Caco-2 (cell line): ENCODE measurements around the gene C19orf47. TPM values are rescaled to one million over a fixed set of nuclear protein-coding genes. Genes with fewer than 3 reads are reported as not detected.

Source experiments
- BruUV-seq: library from RNA; stranded (reverse); fragments of 400-500 nt; replicated peaks from 2 replicates; lab custom pipeline; 2021; lab: Mats Ljungman, UMichigan
- CTCF ChIA-PET: fragments of 300-600 bp; sonication (Branson Sonifier 250); formaldehyde crosslinking; loops from one replicate; lab custom pipeline; 2022; ENCODE audit warnings: antibody characterized with exemption; lab: Charles Lee
- POLR2A ChIA-PET: fragments of 300-600 bp; sonication (Branson Sonifier 250); formaldehyde crosslinking; loops from one replicate; lab custom pipeline; 2022; ENCODE audit warnings: antibody characterized with exemption; lab: Charles Lee
- DNase-seq, 2 experiments: peaks; one replicate each; pipeline versions ENCODE4 v3.0.0 to v3.0.0-alpha.2; 2020 to 2022
- H3K27me3 ChIP-seq: replicated peaks from 2 replicates; pipeline ENCODE4 v1.6.0; 2011; ENCODE audit warnings: low read length; ENCODE audit not compliant: control insufficient read depth, insufficient read depth
- H3K36me3 ChIP-seq: 2 replicates; pipeline ENCODE4 v1.5.1; 2011; ENCODE audit warnings: low read length; ENCODE audit not compliant: control insufficient read depth, insufficient read depth
- H3K4me1 ChIP-seq: fragments of 250-450 bp; sonication (Bioruptor Pico); 2 replicates; pipeline ENCODE4 v1.5.1; 2020; ENCODE audit warnings: mild to moderate bottlenecking
- H3K4me3 ChIP-seq: 2 replicates; pipeline ENCODE4 v1.5.1; 2011; ENCODE audit warnings: low read depth, mild to moderate bottlenecking, control low read depth, low read length
- H3K9me3 ChIP-seq: fragments of 250-450 bp; sonication (Bioruptor Pico); 2 replicates; pipeline ENCODE4 v1.5.1; 2020; ENCODE audit warnings: mild to moderate bottlenecking, moderate library complexity
- H3K27ac Mint-ChIP-seq: one replicate; pipeline ENCODE4 v1.8.0; 2022; ENCODE audit warnings: mixed read lengths; ENCODE audit not compliant: unreplicated experiment
- H3K27me3 Mint-ChIP-seq: one replicate; pipeline ENCODE4 v1.8.0; 2022; ENCODE audit warnings: mixed read lengths; ENCODE audit not compliant: insufficient read depth, unreplicated experiment
- H3K36me3 Mint-ChIP-seq: one replicate; pipeline ENCODE4 v1.8.0; 2022; ENCODE audit warnings: mild to moderate bottlenecking, mixed read lengths; ENCODE audit not compliant: insufficient read depth, unreplicated experiment
- H3K4me1 Mint-ChIP-seq: one replicate; pipeline ENCODE4 v1.8.0; 2022; ENCODE audit warnings: low read depth, mixed read lengths; ENCODE audit not compliant: unreplicated experiment
- H3K4me3 Mint-ChIP-seq: one replicate; pipeline ENCODE4 v1.8.0; 2022; ENCODE audit warnings: mild to moderate bottlenecking, moderate library complexity, mixed read lengths; ENCODE audit not compliant: unreplicated experiment
- H3K9me3 Mint-ChIP-seq: one replicate; pipeline ENCODE4 v1.8.0; 2022; ENCODE audit warnings: mixed read lengths; ENCODE audit not compliant: unreplicated experiment
- intact Hi-C: fragments of 100-400 bp; cut with micrococcal nuclease; formaldehyde crosslinking; loops from one replicate; pipeline ENCODE4 v1.10.0; 2022; ENCODE audit not compliant: unreplicated experiment
- total RNA-seq: library from RNA; stranded (reverse); gene quantifications from 2 replicates; pipeline ENCODE4 v1.2.3, GENCODE V29; 2022
- TF ChIP-seq, protein P1 (sequence below), 2 experiments: fragments of 200-600 bp in 1 of 2; IDR thresholded peaks; 1 replicate in 1 of 2; 2 replicates in 1 of 2; pipeline versions ENCODE4 v1.5.1 to v1.8.0; 2011 to 2022; ENCODE audit warnings: antibody characterized with exemption in 1 of 2, control low read depth in 1 of 2, inconsistent platforms in 1 of 2, low read depth in 1 of 2, low read length in 1 of 2, mild to moderate bottlenecking in 1 of 2, moderate library complexity in 1 of 2; ENCODE audit not compliant: insufficient read depth in 1 of 2, severe bottlenecking in 1 of 2, unreplicated experiment in 1 of 2

C19orf47 gene
- total RNA-seq, 1 experiment from 2014 or later, result 28.3 TPM

DNA sequence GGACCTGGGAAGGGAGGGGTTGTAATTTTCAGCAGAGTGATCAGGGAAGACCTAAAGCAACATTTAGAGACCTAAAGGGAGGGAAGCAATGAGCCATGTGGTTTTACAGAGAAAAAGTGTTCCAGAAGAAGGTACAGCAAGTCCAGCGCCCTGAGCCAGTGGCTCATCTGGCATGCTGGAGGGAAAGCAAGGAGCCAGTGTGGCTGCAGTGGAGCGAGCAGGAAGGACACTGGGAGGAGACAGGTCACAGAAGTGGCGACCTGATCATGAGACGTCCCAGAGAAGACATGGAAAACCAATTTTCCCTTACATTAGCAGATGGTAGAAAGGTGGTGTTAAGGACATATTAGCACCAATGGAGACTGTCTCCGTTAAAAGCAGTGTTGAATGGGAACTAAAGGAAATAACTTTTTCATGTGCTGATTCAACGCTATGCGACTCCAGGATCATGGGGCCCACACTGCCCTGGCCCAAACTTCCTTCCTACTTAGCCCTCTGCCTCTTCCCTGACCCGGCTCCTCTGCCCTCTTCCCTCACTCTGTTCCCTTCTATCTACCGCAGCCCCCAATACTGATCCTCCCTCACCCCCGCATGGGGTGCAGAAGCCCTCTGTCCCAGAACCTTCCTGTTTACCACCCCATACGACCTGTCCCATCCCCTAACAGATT is 5.4 kb downstream of the C19orf47 start:
- Mint-ChIP-seq H3K27ac (no peak overlapping the region), H3K36me3 (peaks cover 16% of the 10 kb centered on the region), H3K27me3 (no peaks in the 10 kb centered on the region), H3K4me3 (no peak overlapping the region), H3K4me1 (no peaks in the 10 kb centered on the region), H3K9me3 (no peaks in the 10 kb centered on the region)
- DNase-seq, result no peak
- POLR2A ChIA-PET, result no interaction called here
- no peak overlapping the region for H3K4me3 ChIP-seq
- no peaks in the 10 kb centered on the region for H3K9me3 ChIP-seq
- CTCF ChIA-PET, result no interaction called here
- no peaks in the 10 kb centered on the region for H3K36me3 ChIP-seq
- BruUV-seq, result no TSS peak
- H3K4me1 ChIP-seq, result no peaks in the 10 kb centered on the region
- H3K27me3 ChIP-seq, result no peaks in the 10 kb centered on the region
- intact Hi-C loops, result no loop called here
- TF ChIP-seq, protein P1, sequence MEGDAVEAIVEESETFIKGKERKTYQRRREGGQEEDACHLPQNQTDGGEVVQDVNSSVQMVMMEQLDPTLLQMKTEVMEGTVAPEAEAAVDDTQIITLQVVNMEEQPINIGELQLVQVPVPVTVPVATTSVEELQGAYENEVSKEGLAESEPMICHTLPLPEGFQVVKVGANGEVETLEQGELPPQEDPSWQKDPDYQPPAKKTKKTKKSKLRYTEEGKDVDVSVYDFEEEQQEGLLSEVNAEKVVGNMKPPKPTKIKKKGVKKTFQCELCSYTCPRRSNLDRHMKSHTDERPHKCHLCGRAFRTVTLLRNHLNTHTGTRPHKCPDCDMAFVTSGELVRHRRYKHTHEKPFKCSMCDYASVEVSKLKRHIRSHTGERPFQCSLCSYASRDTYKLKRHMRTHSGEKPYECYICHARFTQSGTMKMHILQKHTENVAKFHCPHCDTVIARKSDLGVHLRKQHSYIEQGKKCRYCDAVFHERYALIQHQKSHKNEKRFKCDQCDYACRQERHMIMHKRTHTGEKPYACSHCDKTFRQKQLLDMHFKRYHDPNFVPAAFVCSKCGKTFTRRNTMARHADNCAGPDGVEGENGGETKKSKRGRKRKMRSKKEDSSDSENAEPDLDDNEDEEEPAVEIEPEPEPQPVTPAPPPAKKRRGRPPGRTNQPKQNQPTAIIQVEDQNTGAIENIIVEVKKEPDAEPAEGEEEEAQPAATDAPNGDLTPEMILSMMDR (IDR thresholded peaks at IDR 0.05; ENCODE audit: insufficient read depth in 1 of 2, low read depth in 1 of 2, low read length in 1 of 2, severe bottlenecking in 1 of 2, unreplicated experiment in 1 of 2), result no peak

- intact Hi-C loops, result no loop called here
- Mint-ChIP-seq H3K9me3 (no peaks in the 10 kb centered on the region), H3K27me3 (no peaks in the 10 kb centered on the region), H3K4me1 (no peaks in the 10 kb centered on the region), H3K4me3 (no peak overlapping the region), H3K27ac (no peak overlapping the region), H3K36me3 (peaks cover 16% of the 10 kb centered on the region)
- no peaks in the 10 kb centered on the region for H3K9me3 ChIP-seq
- POLR2A ChIA-PET, result interaction anchor here (0.6 kb wide), 1 partner anchor 57 kb away, joined by 3 read pairs; no protein-coding TSS in a partner anchor
- CTCF ChIA-PET, result no interaction called here
- no peaks in the 10 kb centered on the region for H3K36me3 ChIP-seq
- no peak for DNase-seq
- TF ChIP-seq, protein P1 (IDR thresholded peaks at IDR 0.05; ENCODE audit: insufficient read depth in 1 of 2, low read depth in 1 of 2, low read length in 1 of 2, severe bottlenecking in 1 of 2, unreplicated experiment in 1 of 2), result no peak
- no TSS peak for BruUV-seq
- no peak overlapping the region for H3K4me3 ChIP-seq
- no peaks in the 10 kb centered on the region for H3K27me3 ChIP-seq
- H3K4me1 ChIP-seq, result no peaks in the 10 kb centered on the region
These were observed 6.4 kb downstream of the C19orf47 start for GRCh38 chr19:40341601-40342482.

DNA sequence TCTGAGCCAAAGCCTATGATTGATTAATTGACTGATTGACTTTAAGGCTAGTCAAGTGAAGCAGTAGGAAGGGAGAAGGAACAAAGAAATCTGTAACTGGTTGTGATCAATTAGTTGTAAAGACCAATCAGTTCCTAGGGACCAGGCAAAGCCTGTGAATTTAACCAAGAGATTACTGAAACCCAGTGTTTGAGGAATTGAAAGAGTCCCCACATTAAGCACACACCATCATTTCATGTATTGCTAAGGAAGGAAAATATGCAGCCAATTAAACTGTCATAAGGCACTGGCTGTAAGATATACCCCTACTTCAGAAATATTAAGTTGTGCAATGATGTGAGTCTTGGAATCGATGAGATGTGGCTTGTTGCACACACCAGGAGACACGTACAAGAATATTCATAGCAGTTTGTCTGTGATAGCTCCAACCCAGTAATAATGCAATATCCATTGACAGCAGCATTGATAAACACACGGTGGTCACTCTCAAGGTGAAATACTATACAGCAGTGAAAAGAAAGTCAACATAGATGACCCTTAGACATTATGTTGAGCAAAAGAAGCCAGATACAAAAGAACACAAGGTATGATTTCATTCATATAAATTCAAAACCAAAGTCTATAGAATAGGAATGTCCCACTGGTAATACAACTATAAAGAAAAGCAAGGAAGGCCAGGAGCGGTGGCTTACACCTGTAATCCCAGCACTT is 9.0 kb downstream of the C19orf47 start:
- TF ChIP-seq, protein P1 (IDR thresholded peaks at IDR 0.05; ENCODE audit: insufficient read depth in 1 of 2, low read depth in 1 of 2, low read length in 1 of 2, severe bottlenecking in 1 of 2, unreplicated experiment in 1 of 2), result no peak
- no TSS peak for BruUV-seq

More for the DNA sequence above, 9.0 kb downstream of the C19orf47 start:
- H3K27ac Mint-ChIP-seq, result no peak overlapping the region
- no peaks in the 10 kb centered on the region for H3K9me3 Mint-ChIP-seq
- ChIA-PET CTCF (no interaction called here), POLR2A (no interaction called here)
- H3K27me3 ChIP-seq, result no peaks in the 10 kb centered on the region
- no peaks in the 10 kb centered on the region for H3K36me3 ChIP-seq
- intact Hi-C loops, result no loop called here
- H3K4me1 Mint-ChIP-seq, result no peaks in the 10 kb centered on the region
- H3K9me3 ChIP-seq, result no peaks in the 10 kb centered on the region
- H3K4me3 ChIP-seq, result no peak overlapping the region
- no peaks in the 10 kb centered on the region for H3K27me3 Mint-ChIP-seq
- H3K4me3 Mint-ChIP-seq, result no peak overlapping the region
- peaks cover 38% of the 10 kb centered on the region for H3K36me3 Mint-ChIP-seq
- H3K4me1 ChIP-seq, result no peaks in the 10 kb centered on the region
- DNase-seq, result no peak
